C4-2B (cell line): ENCODE measurements around the gene TOP2B.
A peak's percentile ranks its signal among the peaks of the same experiment; 100 is the strongest.

ENCODE experiments used
- H3K27ac ChIP-seq: fragments of 450-650 bp; 2 replicates; pipeline ENCODE4 v1.5.1; 2017
- ZFX ChIP-seq: fragments of 450-650 bp; IDR thresholded peaks from 2 replicates; pipeline ENCODE4 v1.6.1; 2017
- TF ChIP-seq, protein P1 (sequence below): fragments of 450-650 bp; conservative IDR thresholded peaks from 2 replicates; pipeline ENCODE4 v1.5.1; 2017; ENCODE audit warnings: mild to moderate bottlenecking

TOP2B gene

GRCh38 chr3:25563601-25564000 lies 101.1 kb downstream of the TOP2B start:
- TF ChIP-seq, protein P1, sequence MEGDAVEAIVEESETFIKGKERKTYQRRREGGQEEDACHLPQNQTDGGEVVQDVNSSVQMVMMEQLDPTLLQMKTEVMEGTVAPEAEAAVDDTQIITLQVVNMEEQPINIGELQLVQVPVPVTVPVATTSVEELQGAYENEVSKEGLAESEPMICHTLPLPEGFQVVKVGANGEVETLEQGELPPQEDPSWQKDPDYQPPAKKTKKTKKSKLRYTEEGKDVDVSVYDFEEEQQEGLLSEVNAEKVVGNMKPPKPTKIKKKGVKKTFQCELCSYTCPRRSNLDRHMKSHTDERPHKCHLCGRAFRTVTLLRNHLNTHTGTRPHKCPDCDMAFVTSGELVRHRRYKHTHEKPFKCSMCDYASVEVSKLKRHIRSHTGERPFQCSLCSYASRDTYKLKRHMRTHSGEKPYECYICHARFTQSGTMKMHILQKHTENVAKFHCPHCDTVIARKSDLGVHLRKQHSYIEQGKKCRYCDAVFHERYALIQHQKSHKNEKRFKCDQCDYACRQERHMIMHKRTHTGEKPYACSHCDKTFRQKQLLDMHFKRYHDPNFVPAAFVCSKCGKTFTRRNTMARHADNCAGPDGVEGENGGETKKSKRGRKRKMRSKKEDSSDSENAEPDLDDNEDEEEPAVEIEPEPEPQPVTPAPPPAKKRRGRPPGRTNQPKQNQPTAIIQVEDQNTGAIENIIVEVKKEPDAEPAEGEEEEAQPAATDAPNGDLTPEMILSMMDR = no peak
- TF ChIP-seq ZFX = no peak
- H3K27ac ChIP-seq = no peak overlapping the region

- no peak overlapping the region for H3K27ac ChIP-seq
- no peak for TF ChIP-seq ZFX
- TF ChIP-seq, protein P1 = no peak
These were observed 105.9 kb downstream of the TOP2B start for GRCh38 chr3:25558796-25559195.

- H3K27ac ChIP-seq = no peak overlapping the region
- TF ChIP-seq, protein P1 = no peak
- no peak for TF ChIP-seq ZFX
These were observed 106.6 kb downstream of the TOP2B start for GRCh38 chr3:25558121-25558520.

DNA sequence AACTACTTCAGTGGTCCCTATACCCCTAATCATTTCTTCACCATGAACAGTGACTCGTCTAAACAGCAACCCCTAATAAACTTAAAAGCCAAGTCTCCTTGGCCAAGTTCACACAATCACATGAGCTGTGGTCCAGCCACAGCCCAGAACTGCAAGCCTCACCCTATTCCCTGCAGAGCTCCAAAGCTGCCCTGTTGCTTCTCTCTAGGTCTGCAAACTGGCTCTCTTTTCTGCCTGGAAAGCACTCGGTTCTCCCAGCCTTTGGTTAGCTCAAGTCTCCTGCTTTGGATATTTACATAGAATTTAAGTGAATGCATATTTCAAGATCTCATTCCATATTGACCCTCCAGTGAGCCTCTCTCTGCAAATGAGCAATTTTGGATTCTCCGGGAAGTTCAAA lies 107.0 kb downstream of the TOP2B start:
- H3K27ac ChIP-seq = no peak overlapping the region
- TF ChIP-seq, protein P1 = no peak
- no peak for TF ChIP-seq ZFX

GRCh38 chr3:25556447-25556846 lies 108.3 kb downstream of the TOP2B start:
- TF ChIP-seq ZFX = no peak
- TF ChIP-seq, protein P1 = 0 out of 2 replicates have a peak, but pooled peaks have one; percentile 4
- no peak overlapping the region for H3K27ac ChIP-seq

- H3K27ac ChIP-seq = no peak overlapping the region
- TF ChIP-seq, protein P1 = no peak
- no peak for TF ChIP-seq ZFX
These were observed 108.8 kb downstream of the TOP2B start for GRCh38 chr3:25555695-25556437.

DNA sequence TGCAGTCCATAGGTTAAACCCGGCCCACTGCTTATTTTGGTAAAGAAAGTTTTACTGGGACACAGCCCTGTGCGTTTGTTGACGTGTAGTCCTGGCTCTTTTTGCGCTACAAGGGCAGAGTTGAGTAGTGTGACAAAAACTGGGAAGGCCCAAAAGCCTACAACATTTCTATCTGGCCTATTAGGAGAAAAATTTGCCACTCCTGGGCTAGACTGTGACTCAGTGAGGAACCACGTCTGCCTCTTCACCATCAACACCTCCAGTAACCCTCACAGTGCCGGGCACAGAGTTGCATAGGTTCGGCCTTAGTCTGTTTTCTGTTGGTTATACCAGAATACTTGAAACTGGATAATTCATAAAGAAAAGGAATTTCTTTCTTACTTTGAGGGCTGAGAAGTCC lies 110.3 kb downstream of the TOP2B start:
- TF ChIP-seq, protein P1 = no peak
- TF ChIP-seq ZFX = no peak
- H3K27ac ChIP-seq = no peak overlapping the region
